HFF-Myc (cell line): ENCODE measurements around the gene PTPRT.

Experiments
- DNase-seq: peaks from one replicate; pipeline ENCODE4 v3.0.0-alpha.2; 2011; ENCODE audit warnings: low read depth; ENCODE audit errors: extremely low read depth
- H3K4me3 ChIP-seq: replicated peaks from 2 replicates; pipeline ENCODE4 v1.5.1; 2011; ENCODE audit warnings: low read depth, mild to moderate bottlenecking, control low read depth, low read length
- CTCF ChIP-seq: IDR thresholded peaks from 2 replicates; pipeline ENCODE4 v1.5.1; 2012; ENCODE audit warnings: mild to moderate bottlenecking, low read depth, low read length, control low read depth; ENCODE audit errors: missing control alignments

Gene PTPRT

GRCh38 chr20:42401613-42402012, 788.1 kb downstream of the PTPRT start:
- no peak overlapping the region for H3K4me3 ChIP-seq
- DNase-seq, result no peak
- no peak for TF ChIP-seq CTCF

- no peak for DNase-seq
- TF ChIP-seq CTCF, result no peak
Measured at GRCh38 chr20:42399802-42400201, 789.9 kb downstream of the PTPRT start.

GRCh38 chr20:42392442-42392841, 797.3 kb downstream of the PTPRT start:
- DNase-seq, result no peak
- no peak for TF ChIP-seq CTCF
- H3K4me3 ChIP-seq, result no peak overlapping the region

More at GRCh38 chr20:42399802-42400201, 789.9 kb downstream of the PTPRT start:
- no peak overlapping the region for H3K4me3 ChIP-seq

GRCh38 chr20:42391807-42392206, 797.9 kb downstream of the PTPRT start:
- no peak for DNase-seq
- H3K4me3 ChIP-seq, result no peak overlapping the region
- no peak for TF ChIP-seq CTCF

GRCh38 chr20:42380287-42380686, 809.4 kb downstream of the PTPRT start:
- no peak overlapping the region for H3K4me3 ChIP-seq
- DNase-seq, result no peak
- no peak for TF ChIP-seq CTCF

- H3K4me3 ChIP-seq, result no peak overlapping the region
- no peak for TF ChIP-seq CTCF
- no peak for DNase-seq
Measured at GRCh38 chr20:42379385-42379784, 810.3 kb downstream of the PTPRT start.

- no peak overlapping the region for H3K4me3 ChIP-seq
- no peak for DNase-seq
- TF ChIP-seq CTCF, result no peak
Measured at GRCh38 chr20:42378826-42379225, 810.9 kb downstream of the PTPRT start.
